ENCODE data around the gene DYNLT3. TPM values are rescaled to one million over a fixed set of nuclear protein-coding genes. Genes with fewer than 3 reads are reported as not detected.

Gene DYNLT3
- 27.5 and 28.0 TPM in 2 replicates for total RNA-seq
- long read RNA-seq, transcript DYNLT3-201 (5 exons, 2,217 nt) = major isoform, 484 of 497 reads
- long read RNA-seq, partial matches to known transcripts = 9 of 497 reads
- long read RNA-seq, other reads (novel, unspliced or antisense) = 4 of 497 reads

GRCh38 chrX:37846934-37847732, at the start of gene DYNLT3:
Gene DYNLT3 (minus strand): TSS chrX:37847571. CDS start chrX:37847510, 61 bp downstream.
- H3K4me3 Mint-ChIP-seq (ENCODE audit: unreplicated experiment) = peak within 1 kb of the TSS; percentile 77
- H3K36me3 Mint-ChIP-seq (ENCODE audit: unreplicated experiment) = no peaks in the 10 kb centered on the region
- peaks cover 11% of the 10 kb centered on the region for H3K9me3 Mint-ChIP-seq (ENCODE audit: unreplicated experiment)
- no peaks in the 10 kb centered on the region for H3K27me3 Mint-ChIP-seq (ENCODE audit: unreplicated experiment)
- no peak for TF ChIP-seq CTCF (IDR thresholded peaks at IDR 0.05)
- DNase-seq (ENCODE audit: extremely low spot score, unreplicated experiment) = peak; percentile 87
- peaks cover 3% of the 10 kb centered on the region for H3K4me1 Mint-ChIP-seq (ENCODE audit: unreplicated experiment)
- peak within 1 kb of the TSS; percentile 83 for H3K27ac Mint-ChIP-seq (ENCODE audit: unreplicated experiment)

- H3K36me3 Mint-ChIP-seq (ENCODE audit: unreplicated experiment) = no peaks in the 10 kb centered on the region
- TF ChIP-seq CTCF (IDR thresholded peaks at IDR 0.05) = no peak
- no peak for DNase-seq (ENCODE audit: extremely low spot score, unreplicated experiment)
- H3K4me1 Mint-ChIP-seq (ENCODE audit: unreplicated experiment) = no peaks in the 10 kb centered on the region
- H3K4me3 Mint-ChIP-seq (ENCODE audit: unreplicated experiment) = no peak overlapping the region
- no peak overlapping the region for H3K27ac Mint-ChIP-seq (ENCODE audit: unreplicated experiment)
- H3K27me3 Mint-ChIP-seq (ENCODE audit: unreplicated experiment) = no peaks in the 10 kb centered on the region
- H3K9me3 Mint-ChIP-seq (ENCODE audit: unreplicated experiment) = peaks cover 10% of the 10 kb centered on the region
Observed at GRCh38 chrX:37896511-37896890, 49.1 kb upstream of the DYNLT3 start.

- Mint-ChIP-seq H3K36me3 (ENCODE audit: unreplicated experiment) (no peaks in the 10 kb centered on the region), H3K4me1 (ENCODE audit: unreplicated experiment) (no peaks in the 10 kb centered on the region), H3K27ac (ENCODE audit: unreplicated experiment) (no peak overlapping the region), H3K4me3 (ENCODE audit: unreplicated experiment) (no peak overlapping the region), H3K9me3 (ENCODE audit: unreplicated experiment) (peaks cover 5% of the 10 kb centered on the region), H3K27me3 (ENCODE audit: unreplicated experiment) (no peaks in the 10 kb centered on the region)
- TF ChIP-seq CTCF (IDR thresholded peaks at IDR 0.05) = no peak
- no peak for DNase-seq (ENCODE audit: extremely low spot score, unreplicated experiment)
Observed at GRCh38 chrX:37895795-37896510, 48.6 kb upstream of the DYNLT3 start.

- Mint-ChIP-seq H3K27me3 (ENCODE audit: unreplicated experiment) (no peaks in the 10 kb centered on the region), H3K9me3 (ENCODE audit: unreplicated experiment) (peaks cover 4% of the 10 kb centered on the region), H3K4me1 (ENCODE audit: unreplicated experiment) (no peaks in the 10 kb centered on the region), H3K36me3 (ENCODE audit: unreplicated experiment) (no peaks in the 10 kb centered on the region), H3K4me3 (ENCODE audit: unreplicated experiment) (no peak overlapping the region), H3K27ac (ENCODE audit: unreplicated experiment) (no peak overlapping the region)
- no peak for TF ChIP-seq CTCF (IDR thresholded peaks at IDR 0.05)
- no peak for DNase-seq (ENCODE audit: extremely low spot score, unreplicated experiment)
Observed at GRCh38 chrX:37894725-37895124, 47.4 kb upstream of the DYNLT3 start.

GRCh38 chrX:37888010-37888409, 40.6 kb upstream of the DYNLT3 start:
- DNase-seq (ENCODE audit: extremely low spot score, unreplicated experiment) = no peak
- Mint-ChIP-seq H3K4me3 (ENCODE audit: unreplicated experiment) (no peak overlapping the region), H3K27ac (ENCODE audit: unreplicated experiment) (no peak overlapping the region), H3K9me3 (ENCODE audit: unreplicated experiment) (peaks cover 11% of the 10 kb centered on the region), H3K36me3 (ENCODE audit: unreplicated experiment) (no peaks in the 10 kb centered on the region), H3K27me3 (ENCODE audit: unreplicated experiment) (no peaks in the 10 kb centered on the region), H3K4me1 (ENCODE audit: unreplicated experiment) (no peaks in the 10 kb centered on the region)
- TF ChIP-seq CTCF (IDR thresholded peaks at IDR 0.05) = no peak
